Hepatocyte (in vitro differentiated cells): ENCODE results near the gene PRKG1. TPM values are rescaled to one million over a fixed set of nuclear protein-coding genes. Genes with fewer than 3 reads are reported as not detected.
A peak's percentile ranks its signal among the peaks of the same experiment; 100 is the strongest.

Experiments used
- DNase-seq: peaks from one replicate; pipeline ENCODE4 v3.0.0-alpha.2; 2016; ENCODE audit warnings: low spot score
- H2AFZ ChIP-seq: fragments of 200-600 bp; sonication (generic); 2 replicates; pipeline ENCODE4 v1.6.0; 2016; ENCODE audit warnings: antibody characterized with exemption, mild to moderate bottlenecking
- H3K27ac ChIP-seq: fragments of 200-600 bp; sonication (generic); 2 replicates; pipeline ENCODE4 v1.5.1; 2016; ENCODE audit warnings: mild to moderate bottlenecking
- H3K27me3 ChIP-seq: fragments of 200-600 bp; sonication (generic); 2 replicates; pipeline ENCODE4 v1.6.1; 2016
- H3K36me3 ChIP-seq: fragments of 200-600 bp; sonication (generic); replicated peaks from 2 replicates; pipeline ENCODE4 v1.5.1; 2016; ENCODE audit warnings: low read depth; ENCODE audit not compliant: insufficient read depth
- H3K4me1 ChIP-seq: fragments of 200-600 bp; sonication (generic); 2 replicates; pipeline ENCODE4 v1.5.1; 2016; ENCODE audit warnings: mild to moderate bottlenecking, moderate library complexity; ENCODE audit not compliant: insufficient read depth
- H3K4me2 ChIP-seq: fragments of 200-600 bp; sonication (generic); 2 replicates; pipeline ENCODE4 v1.6.0; 2016
- H3K4me3 ChIP-seq: fragments of 200-600 bp; sonication (generic); 2 replicates; pipeline ENCODE4 v1.5.1; 2016; ENCODE audit warnings: mild to moderate bottlenecking
- H3K79me2 ChIP-seq: fragments of 200-600 bp; sonication (generic); 2 replicates; pipeline ENCODE4 v1.6.0; 2017; ENCODE audit warnings: mild to moderate bottlenecking
- H3K9me2 ChIP-seq: fragments of 200-600 bp; sonication (generic); replicated peaks from 2 replicates; pipeline ENCODE4 v1.6.0; 2017; ENCODE audit warnings: mild to moderate bottlenecking; ENCODE audit not compliant: insufficient read depth
- H3K9me3 ChIP-seq: fragments of 200-600 bp; sonication (generic); 2 replicates; pipeline ENCODE4 v1.5.1; 2016; ENCODE audit warnings: low read depth, mild to moderate bottlenecking
- H4K20me1 ChIP-seq: fragments of 200-600 bp; sonication (generic); 2 replicates; pipeline ENCODE4 v1.6.0; 2016; ENCODE audit warnings: mild to moderate bottlenecking; ENCODE audit not compliant: insufficient read depth, poor library complexity, severe bottlenecking
- EZH2 ChIP-seq: fragments of 200-600 bp; sonication (generic); IDR thresholded peaks from 2 replicates; pipeline ENCODE4 v1.6.1; 2016; ENCODE audit warnings: antibody characterized with exemption, mild to moderate bottlenecking, borderline replicate concordance
- EZH2phosphoT487 ChIP-seq: fragments of 200-600 bp; sonication (generic); IDR thresholded peaks from one replicate; pipeline ENCODE4 v1.6.1; 2018; ENCODE audit warnings: antibody characterized with exemption, mild to moderate bottlenecking, low read depth, moderate library complexity; ENCODE audit not compliant: unreplicated experiment, severe bottlenecking
- WGBS: methylation state at CpG from one replicate; pipeline ENCODE4 v1.1.6; 2016; ENCODE audit warnings: low lambda C conversion rate; ENCODE audit errors: missing lambda C conversion rate; 5-methylcytosine and 5-hydroxymethylcytosine counted together
- polyA plus RNA-seq: library from polyadenylated mRNA; unstranded; fragments of >200 nt; fragmentation: Nextera tagmentation; extraction: Ambion mirVana; gene quantifications from 2 replicates; pipeline ENCODE4 v1.2.1, GENCODE V29; 2016
- total RNA-seq: library from RNA; depleted of rRNA; stranded (reverse); fragments of >200 nt; gene quantifications from 2 replicates; pipeline ENCODE4 v1.2.3, GENCODE V29; 2014
- TF ChIP-seq, protein P1 (sequence below): fragments of 200-600 bp; sonication (generic); IDR thresholded peaks from 2 replicates; pipeline ENCODE4 v1.5.1; 2016; ENCODE audit warnings: antibody characterized with exemption, mild to moderate bottlenecking; ENCODE audit not compliant: poor library complexity

Gene PRKG1
- total and polyA plus RNA-seq, 2 experiments from 2014 or later, result 4.0 to 8.1 TPM

DNA sequence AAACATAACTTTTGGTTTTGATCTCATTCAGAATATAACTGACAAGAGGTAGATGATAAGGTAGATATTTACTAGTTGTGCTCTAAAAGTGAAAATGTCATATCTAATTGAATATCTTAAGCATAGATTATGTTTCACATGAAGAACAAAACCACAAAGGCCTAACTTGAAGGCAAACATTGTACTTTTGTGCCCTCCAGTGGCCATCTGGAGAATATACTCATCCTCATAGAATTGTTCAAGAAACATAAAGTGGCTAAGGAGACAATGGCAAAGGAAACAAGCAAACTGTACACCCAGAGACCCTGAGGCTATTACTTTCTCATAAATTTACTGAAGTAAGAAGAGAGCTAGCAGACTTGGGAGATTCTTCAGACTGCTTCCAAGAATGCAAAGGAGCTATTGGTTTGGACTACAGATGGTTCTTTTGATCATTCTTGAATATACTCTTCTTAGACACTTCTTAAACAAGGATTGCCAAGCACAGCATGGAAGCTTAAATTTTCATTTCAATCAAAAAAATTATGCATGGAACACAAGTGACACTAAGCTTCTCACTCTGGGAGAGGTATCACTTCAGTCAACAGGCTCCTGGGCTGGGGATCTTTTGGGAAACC, 1141.6 kb downstream of the PRKG1 start:
- Histone ChIP-seq H3K4me2 (no peak overlapping the region), H3K79me2 (no peaks in the 10 kb centered on the region), H3K4me3 (no peak overlapping the region), H3K9me2 (no peaks in the 10 kb centered on the region), H4K20me1 (no peaks in the 10 kb centered on the region), H3K36me3 (no peaks in the 10 kb centered on the region), H3K27ac (no peak overlapping the region), H3K4me1 (peaks cover 11% of the 10 kb centered on the region), H3K27me3 (no peaks in the 10 kb centered on the region), H2AFZ (no peak overlapping the region), H3K9me3 (no peaks in the 10 kb centered on the region)
- peak; percentile 77 for DNase-seq
- TF ChIP-seq EZH2phosphoT487 (no peak), EZH2 (no peak)
- TF ChIP-seq, protein P1, sequence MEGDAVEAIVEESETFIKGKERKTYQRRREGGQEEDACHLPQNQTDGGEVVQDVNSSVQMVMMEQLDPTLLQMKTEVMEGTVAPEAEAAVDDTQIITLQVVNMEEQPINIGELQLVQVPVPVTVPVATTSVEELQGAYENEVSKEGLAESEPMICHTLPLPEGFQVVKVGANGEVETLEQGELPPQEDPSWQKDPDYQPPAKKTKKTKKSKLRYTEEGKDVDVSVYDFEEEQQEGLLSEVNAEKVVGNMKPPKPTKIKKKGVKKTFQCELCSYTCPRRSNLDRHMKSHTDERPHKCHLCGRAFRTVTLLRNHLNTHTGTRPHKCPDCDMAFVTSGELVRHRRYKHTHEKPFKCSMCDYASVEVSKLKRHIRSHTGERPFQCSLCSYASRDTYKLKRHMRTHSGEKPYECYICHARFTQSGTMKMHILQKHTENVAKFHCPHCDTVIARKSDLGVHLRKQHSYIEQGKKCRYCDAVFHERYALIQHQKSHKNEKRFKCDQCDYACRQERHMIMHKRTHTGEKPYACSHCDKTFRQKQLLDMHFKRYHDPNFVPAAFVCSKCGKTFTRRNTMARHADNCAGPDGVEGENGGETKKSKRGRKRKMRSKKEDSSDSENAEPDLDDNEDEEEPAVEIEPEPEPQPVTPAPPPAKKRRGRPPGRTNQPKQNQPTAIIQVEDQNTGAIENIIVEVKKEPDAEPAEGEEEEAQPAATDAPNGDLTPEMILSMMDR, result peak; percentile 81

GRCh38 chr10:52216852-52217251, 1142.6 kb downstream of the PRKG1 start:
- WGBS, result 39% methylated on average over 2 of the region's 2 CpGs
- peak; percentile 20 for DNase-seq

DNA sequence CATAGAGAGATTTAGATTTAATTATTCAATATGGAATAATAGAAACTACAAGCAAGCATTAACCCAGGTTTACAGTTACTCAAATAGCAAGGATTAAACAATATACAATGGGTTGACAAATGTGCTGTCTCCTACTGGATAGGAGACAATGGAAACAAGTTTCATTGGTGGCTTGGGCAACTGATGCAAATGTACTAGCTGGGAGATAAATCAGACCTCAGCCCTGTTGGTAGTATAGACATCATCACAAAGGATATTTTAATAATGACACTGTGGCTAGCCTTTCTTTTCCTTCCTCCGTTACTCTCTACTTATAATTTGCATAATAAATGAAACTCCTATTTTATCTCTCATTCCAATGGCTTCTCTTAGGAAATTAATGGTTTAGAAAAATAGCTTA, 1143.2 kb downstream of the PRKG1 start:
- Histone ChIP-seq H3K9me2 (no peaks in the 10 kb centered on the region), H2AFZ (no peak overlapping the region), H3K4me1 (peaks cover 10% of the 10 kb centered on the region), H3K4me2 (no peak overlapping the region), H3K27ac (no peak overlapping the region), H3K9me3 (no peaks in the 10 kb centered on the region), H4K20me1 (no peaks in the 10 kb centered on the region), H3K79me2 (no peaks in the 10 kb centered on the region), H3K36me3 (no peaks in the 10 kb centered on the region), H3K4me3 (no peak overlapping the region), H3K27me3 (no peaks in the 10 kb centered on the region)
- TF ChIP-seq, protein P1, result no peak
- no peak for TF ChIP-seq EZH2
- TF ChIP-seq EZH2phosphoT487, result no peak
- 96% methylated on average over 1 of the region's 1 CpG for WGBS
- DNase-seq, result no peak

More at GRCh38 chr10:52216852-52217251, 1142.6 kb downstream of the PRKG1 start:
- no peaks in the 10 kb centered on the region for H3K79me2 ChIP-seq
- H3K4me3 ChIP-seq, result no peak overlapping the region
- TF ChIP-seq EZH2 (no peak), EZH2phosphoT487 (no peak)
- TF ChIP-seq, protein P1, result no peak
- no peaks in the 10 kb centered on the region for H4K20me1 ChIP-seq
- H2AFZ ChIP-seq, result no peak overlapping the region
- H3K4me2 ChIP-seq, result peak overlapping the region; percentile 11
- H3K27ac ChIP-seq, result no peak overlapping the region
- H3K27me3 ChIP-seq, result no peaks in the 10 kb centered on the region
- no peaks in the 10 kb centered on the region for H3K9me3 ChIP-seq
- no peaks in the 10 kb centered on the region for H3K9me2 ChIP-seq
- H3K36me3 ChIP-seq, result no peaks in the 10 kb centered on the region
- H3K4me1 ChIP-seq, result peaks cover 11% of the 10 kb centered on the region
